ENCODE measurements around the gene CRACR2B.

Gene CRACR2B

GRCh38 chr11:855330-855674 lies 27.6 kb downstream of the CRACR2B start:
- DNase-seq, result no peak

- DNase-seq, result no peak
Observed at GRCh38 chr11:855796-856195, 28.1 kb downstream of the CRACR2B start.

- DNase-seq, result no peak
Observed at GRCh38 chr11:856397-856796, 28.7 kb downstream of the CRACR2B start.

GRCh38 chr11:858053-858761 lies 30.5 kb downstream of the CRACR2B start:
- no peak for DNase-seq

- no peak for DNase-seq
Observed at GRCh38 chr11:858762-859339, 31.1 kb downstream of the CRACR2B start.

GRCh38 chr11:859394-860131 lies 31.8 kb downstream of the CRACR2B start:
- DNase-seq, result no peak

- no peak for DNase-seq
Observed at GRCh38 chr11:860234-861104, 32.8 kb downstream of the CRACR2B start.

GRCh38 chr11:861105-861479 lies 33.4 kb downstream of the CRACR2B start:
- DNase-seq, result no peak

GRCh38 chr11:862081-862661 lies 34.5 kb downstream of the CRACR2B start:
- DNase-seq, result peak; percentile 45

- DNase-seq, result no peak
Observed at GRCh38 chr11:862696-863022, 34.9 kb downstream of the CRACR2B start.

- no peak for DNase-seq
Observed at GRCh38 chr11:863023-863909, 35.5 kb downstream of the CRACR2B start.

GRCh38 chr11:863910-864827 lies 36.5 kb downstream of the CRACR2B start:
- no peak for DNase-seq

GRCh38 chr11:864898-865297 lies 37.2 kb downstream of the CRACR2B start:
- no peak for DNase-seq

GRCh38 chr11:865462-866430 lies 38.0 kb downstream of the CRACR2B start:
- DNase-seq, result no peak

- no peak for DNase-seq
Observed at GRCh38 chr11:866481-866880, 38.8 kb downstream of the CRACR2B start.

GRCh38 chr11:867856-868358 lies 40.2 kb downstream of the CRACR2B start:
- DNase-seq, result no peak

- no peak for DNase-seq
Observed at GRCh38 chr11:868394-868793, 40.7 kb downstream of the CRACR2B start.

- no peak for DNase-seq
Observed at GRCh38 chr11:868802-869201, 41.1 kb downstream of the CRACR2B start.

GRCh38 chr11:869399-870126 lies 41.8 kb downstream of the CRACR2B start:
- no peak for DNase-seq

Data from NCI-H524 treated with DMSO at 0.1 percent for 48 hours (cell line).